Skeletal muscle tissue (tissue), 4 donors: ENCODE data around the gene POLRMT. TPM values are rescaled to one million over a fixed set of nuclear protein-coding genes. Genes with fewer than 3 reads are reported as not detected.
"Not testable (repeated sequence)": the region's sequence is repeated elsewhere in the genome, so short reads cannot be mapped to it uniquely, and the experiment has no call there.

Experiments
- H3K27ac ChIP-seq: one replicate; pipeline ENCODE4 v1.7.0; 2013; ENCODE audit warnings: mild to moderate bottlenecking, low read depth, low read length, inconsistent platforms
- H3K27me3 ChIP-seq, 3 donors: one replicate each; pipeline ENCODE4 v1.7.0; 2013; ENCODE audit warnings: low read length in 3 of 3; ENCODE audit not compliant: control insufficient read depth in 3 of 3, insufficient read depth in 3 of 3
- H3K36me3 ChIP-seq, 3 donors: one replicate each; pipeline ENCODE4 v1.7.0; 2013; ENCODE audit warnings: low read length in 3 of 3; ENCODE audit not compliant: control insufficient read depth in 3 of 3, insufficient read depth in 3 of 3
- H3K4me1 ChIP-seq, 3 donors: one replicate each; pipeline ENCODE4 v1.7.0; 2013; ENCODE audit warnings: low read length in 3 of 3, mild to moderate bottlenecking in 3 of 3; ENCODE audit not compliant: control insufficient read depth in 3 of 3, insufficient read depth in 3 of 3
- H3K4me3 ChIP-seq, 3 donors: one replicate each; pipeline ENCODE4 v1.7.0; 2013; ENCODE audit warnings: low read length in 3 of 3
- H3K9ac ChIP-seq, 3 donors: one replicate each; pipeline ENCODE4 v1.7.0; 2013; ENCODE audit warnings: low read length in 3 of 3, mild to moderate bottlenecking in 3 of 3, moderate library complexity in 2 of 3, low read depth in 1 of 3
- H3K9me3 ChIP-seq, 3 donors: one replicate each; pipeline ENCODE4 v1.7.0; 2013; ENCODE audit warnings: low read length in 3 of 3; ENCODE audit not compliant: control insufficient read depth in 3 of 3
- total RNA-seq: library from RNA; depleted of rRNA; stranded (reverse); fragments of >200 nt; gene quantifications from one replicate; pipeline ENCODE4 v1.2.3, GENCODE V29; 2014
- donor health status: Osteomylitis.

POLRMT gene
- total RNA-seq, 1 donor from 2014 or later, result 17.7 TPM

GRCh38 chr19:629515-629914 is 3.8 kb downstream of the POLRMT start:
- not testable (repeated sequence) for H3K9ac ChIP-seq, H3K4me3 ChIP-seq, H3K27me3 ChIP-seq, H3K9me3 ChIP-seq, H3K27ac ChIP-seq
- H3K36me3 ChIP-seq, result peaks cover 14 to 26% (median 18%) of the 10 kb centered on the region in 3 donors
- H3K4me1 ChIP-seq, result peaks cover 14 to 18% (median 18%) of the 10 kb centered on the region in 3 donors

GRCh38 chr19:628168-628567 is 5.2 kb downstream of the POLRMT start:
- Histone ChIP-seq H3K4me1 (peaks cover 9 to 11% (median 10%) of the 10 kb centered on the region in 3 donors), H3K27ac (no peak overlapping the region), H3K36me3 (peaks cover 18 to 35% (median 25%) of the 10 kb centered on the region in 3 donors), H3K9me3 (no peaks in the 10 kb centered on the region), H3K27me3 (no peaks in the 10 kb centered on the region), H3K9ac (no peak overlapping the region), H3K4me3 (no peak overlapping the region)

- not testable (repeated sequence) for H3K4me1 ChIP-seq, H3K27me3 ChIP-seq, H3K9ac ChIP-seq, H3K9me3 ChIP-seq, H3K4me3 ChIP-seq, H3K27ac ChIP-seq
- peaks cover 26 to 40% (median 37%) of the 10 kb centered on the region in 3 donors for H3K36me3 ChIP-seq
These were observed 6.8 kb downstream of the POLRMT start for GRCh38 chr19:626566-626965.

GRCh38 chr19:625257-625656 is 8.1 kb downstream of the POLRMT start:
- Histone ChIP-seq H3K4me3 (no peak overlapping the region), H3K9me3 (no peaks in the 10 kb centered on the region), H3K9ac (no peak overlapping the region), H3K36me3 (peaks cover 28 to 43% (median 38%) of the 10 kb centered on the region in 3 donors), H3K27me3 (no peaks in the 10 kb centered on the region), H3K27ac (no peak overlapping the region), H3K4me1 (no peaks in the 10 kb centered on the region)

- Histone ChIP-seq H3K4me1 (no peaks in the 10 kb centered on the region), H3K27ac (no peak overlapping the region), H3K9me3 (no peaks in the 10 kb centered on the region), H3K27me3 (no peaks in the 10 kb centered on the region), H3K9ac (no peak overlapping the region), H3K36me3 (peaks cover 35 to 43% (median 40%) of the 10 kb centered on the region in 3 donors), H3K4me3 (no peak overlapping the region)
These were observed 8.8 kb downstream of the POLRMT start for GRCh38 chr19:624433-625109.

GRCh38 chr19:623974-624373 is 9.4 kb downstream of the POLRMT start:
- H3K27me3 ChIP-seq, result no peaks in the 10 kb centered on the region
- H3K9me3 ChIP-seq, result no peaks in the 10 kb centered on the region
- no peak overlapping the region for H3K27ac ChIP-seq
- peaks cover 39 to 47% (median 45%) of the 10 kb centered on the region in 3 donors for H3K36me3 ChIP-seq
- no peaks in the 10 kb centered on the region for H3K4me1 ChIP-seq
- no peak overlapping the region for H3K4me3 ChIP-seq
- H3K9ac ChIP-seq, result no peak overlapping the region

- H3K4me1 ChIP-seq, result no peaks in the 10 kb centered on the region
- no peak overlapping the region for H3K27ac ChIP-seq
- H3K9ac ChIP-seq, result no peak overlapping the region
- no peak overlapping the region for H3K4me3 ChIP-seq
- H3K27me3 ChIP-seq, result no peaks in the 10 kb centered on the region
- H3K36me3 ChIP-seq, result peaks cover 43 to 51% (median 45%) of the 10 kb centered on the region in 3 donors
- no peaks in the 10 kb centered on the region for H3K9me3 ChIP-seq
These were observed 10.0 kb downstream of the POLRMT start for GRCh38 chr19:623175-623916.

DNA sequence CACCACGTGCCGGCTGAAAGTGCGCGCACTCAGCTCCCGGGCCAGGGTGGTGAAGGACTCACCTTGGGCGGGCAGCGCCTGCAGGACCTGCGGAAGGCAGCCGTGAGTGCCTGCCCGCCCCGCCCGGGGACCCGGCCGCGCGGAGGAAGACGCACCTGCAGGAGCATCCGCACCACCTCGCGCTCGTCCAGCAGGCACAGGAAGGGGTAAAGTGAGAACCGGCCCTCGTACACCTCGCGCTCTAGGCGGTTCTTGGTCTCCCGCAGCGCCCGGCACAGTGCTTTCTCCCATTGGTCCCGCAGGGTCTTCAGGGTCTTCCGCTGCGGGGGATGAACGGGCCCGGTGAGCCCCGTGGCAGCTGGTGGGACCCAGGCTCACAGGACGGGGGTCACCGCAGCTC is 10.7 kb downstream of the POLRMT start:
- Histone ChIP-seq H3K36me3 (peaks cover 44 to 51% (median 45%) of the 10 kb centered on the region in 3 donors), H3K9ac (no peak overlapping the region), H3K27ac (no peak overlapping the region), H3K4me1 (no peaks in the 10 kb centered on the region), H3K4me3 (no peak overlapping the region), H3K9me3 (no peaks in the 10 kb centered on the region), H3K27me3 (peaks cover 0 to 2% (median 0%) of the 10 kb centered on the region in 3 donors)

DNA sequence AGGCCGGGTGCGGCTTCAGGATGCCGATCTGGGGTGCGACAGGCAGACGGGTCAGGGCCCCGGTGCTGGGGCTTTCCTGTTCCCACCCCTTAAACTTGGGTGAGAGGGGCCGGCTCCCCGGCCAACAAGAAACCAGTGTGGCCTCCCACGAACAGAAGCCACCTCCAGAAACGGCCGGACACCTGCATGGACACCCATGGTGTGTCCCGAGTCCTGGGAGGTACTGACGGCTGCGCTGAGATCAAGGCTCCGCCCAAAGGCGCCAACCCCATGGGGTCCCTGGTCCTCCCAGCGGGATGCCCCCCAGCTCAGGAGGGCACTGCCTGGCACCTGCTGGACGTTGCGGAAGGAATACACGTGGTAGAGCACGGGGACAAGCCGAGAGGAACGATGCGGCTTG is 11.5 kb downstream of the POLRMT start:
- Histone ChIP-seq H3K36me3 (peaks cover 42 to 55% (median 47%) of the 10 kb centered on the region in 3 donors), H3K4me3 (no peak overlapping the region), H3K27ac (no peak overlapping the region), H3K27me3 (peaks cover 0 to 2% (median 0%) of the 10 kb centered on the region in 3 donors), H3K9ac (no peak overlapping the region), H3K4me1 (no peaks in the 10 kb centered on the region), H3K9me3 (no peaks in the 10 kb centered on the region)

DNA sequence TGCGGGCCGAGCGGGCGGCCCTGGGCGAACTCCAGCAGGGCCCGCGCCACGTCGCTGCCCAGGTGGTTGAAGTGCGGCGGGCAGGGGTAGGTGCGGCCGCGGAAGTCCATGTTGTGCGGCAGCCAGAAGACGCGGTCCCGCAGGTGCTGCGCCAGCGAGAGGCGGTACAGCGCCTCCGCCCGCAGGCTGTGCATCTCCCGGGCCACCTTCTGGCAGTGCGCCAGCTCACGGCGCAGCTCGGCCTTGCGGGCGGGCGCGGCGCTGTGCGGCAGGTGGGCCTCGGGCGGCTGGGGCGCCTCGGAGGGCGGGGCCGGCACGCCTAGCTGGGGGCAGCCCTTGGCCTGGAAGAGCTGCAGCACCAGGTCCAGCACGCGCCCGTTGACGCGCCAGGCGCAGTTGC is 12.1 kb downstream of the POLRMT start:
- not testable (repeated sequence) for H3K4me3 ChIP-seq, H3K27me3 ChIP-seq, H3K27ac ChIP-seq, H3K9ac ChIP-seq, H3K9me3 ChIP-seq, H3K4me1 ChIP-seq
- H3K36me3 ChIP-seq, result peaks cover 42 to 55% (median 47%) of the 10 kb centered on the region in 3 donors
